GM19025 (cell line): ENCODE results near the gene CAPZA2.

ENCODE experiments used
- ATAC-seq: cut with Tn5 transposase; IDR thresholded peaks from one replicate; pipeline ENCODE4 v1.9.1; 2021; ENCODE audit warnings: mild to moderate bottlenecking, low read depth, moderate library complexity; ENCODE audit not compliant: unreplicated experiment

Gene CAPZA2

DNA sequence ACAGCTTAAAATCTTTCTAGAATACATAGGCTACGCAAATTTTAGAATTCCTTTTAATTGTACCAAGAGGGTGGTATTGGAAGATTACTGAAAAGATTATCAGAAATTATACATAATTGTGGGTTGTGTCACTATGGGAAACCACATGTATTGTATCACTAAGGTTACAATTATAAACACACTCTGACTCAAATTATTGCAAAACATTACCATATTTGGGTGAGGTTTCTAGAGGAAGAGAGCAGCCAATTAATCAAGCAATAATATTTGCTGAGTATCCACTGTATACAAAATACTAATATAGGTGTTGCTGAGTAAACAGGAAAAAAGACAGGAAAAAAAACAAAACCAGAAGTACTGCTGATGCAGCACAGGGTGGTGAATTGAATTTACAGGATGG, 3.1 kb upstream of the CAPZA2 start:
- no peak for ATAC-seq

DNA sequence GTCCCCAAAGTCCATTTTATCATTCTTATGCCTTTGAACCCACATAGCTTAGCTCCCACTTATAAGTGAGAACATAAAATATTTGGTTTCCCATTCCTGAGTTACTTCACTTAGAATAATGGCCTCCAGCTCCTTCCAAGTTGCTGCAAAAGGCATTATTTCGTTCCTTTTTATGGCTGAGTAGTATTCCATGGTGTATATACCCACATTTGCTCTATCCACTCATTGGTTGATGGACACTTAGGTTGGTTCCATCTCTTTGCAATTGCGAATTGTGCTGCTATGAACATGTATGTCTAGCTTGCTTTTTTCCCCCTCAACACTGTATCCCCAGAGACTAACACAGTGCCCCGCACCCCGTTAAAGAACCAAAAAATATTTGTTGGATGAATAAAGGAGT, 670 bp upstream of the CAPZA2 start:
- no peak for ATAC-seq

DNA sequence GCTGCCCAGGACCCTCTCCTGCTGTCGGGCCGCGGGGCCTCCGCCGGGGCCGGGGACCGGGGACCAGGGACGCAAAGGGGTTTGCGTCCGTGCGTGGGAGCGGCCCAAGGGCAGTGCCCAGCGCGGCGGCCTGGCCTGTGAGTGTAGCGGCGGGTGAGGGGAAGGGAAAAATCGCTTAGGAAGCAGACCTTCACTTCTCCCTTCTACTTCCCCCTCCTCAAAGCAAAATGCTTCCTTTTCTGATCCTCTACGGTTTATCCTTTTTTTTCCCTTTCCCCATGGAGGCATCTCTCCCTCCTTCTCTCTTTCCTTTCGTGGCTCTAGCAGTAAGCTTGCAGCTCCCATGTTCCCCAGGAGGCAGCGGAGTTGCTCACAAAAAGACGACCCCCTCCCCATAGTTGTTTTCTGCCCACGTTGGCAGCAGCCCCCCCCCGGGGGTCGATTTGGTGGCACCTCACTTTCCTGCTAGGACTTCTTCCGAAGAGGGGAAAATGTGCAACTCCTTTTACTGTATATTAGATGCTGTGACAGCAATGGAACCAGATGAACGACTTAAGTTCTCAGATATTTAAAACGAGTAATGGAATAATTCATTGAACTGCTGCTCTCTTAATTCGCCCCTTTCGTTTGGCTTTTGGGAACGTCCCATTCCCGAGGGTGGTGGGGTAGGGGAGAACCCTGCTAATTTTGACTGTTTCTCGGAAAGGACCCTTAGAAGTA, 724 bp downstream of the CAPZA2 start:
- peak; percentile 0 for ATAC-seq

DNA sequence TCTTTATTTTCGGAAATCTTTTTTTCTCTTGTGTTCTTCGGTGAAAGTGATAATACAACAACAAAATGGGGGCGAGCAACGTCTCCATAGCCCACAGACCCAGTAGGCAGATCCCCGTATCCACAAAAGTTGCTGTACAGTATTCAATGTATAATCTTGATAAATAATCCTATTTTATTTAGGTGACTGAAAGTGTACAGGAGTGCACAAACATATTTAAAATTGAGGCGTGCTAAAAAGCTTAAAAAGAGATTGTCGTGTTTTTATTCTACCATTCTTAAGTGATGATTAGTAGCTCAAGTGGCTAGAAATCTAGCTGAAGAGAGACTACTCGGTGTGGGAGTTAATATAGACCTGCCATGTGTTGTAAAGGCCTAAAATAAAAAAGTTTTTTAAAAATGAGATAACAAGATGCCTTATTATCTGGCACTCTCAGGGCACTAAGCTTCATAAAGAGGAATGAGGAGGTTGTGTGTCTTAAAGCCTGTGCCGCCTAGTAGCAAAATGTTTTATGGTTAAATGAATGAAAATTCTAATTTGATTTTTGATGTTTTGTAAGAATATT, 1.6 kb downstream of the CAPZA2 start:
- no peak for ATAC-seq

DNA sequence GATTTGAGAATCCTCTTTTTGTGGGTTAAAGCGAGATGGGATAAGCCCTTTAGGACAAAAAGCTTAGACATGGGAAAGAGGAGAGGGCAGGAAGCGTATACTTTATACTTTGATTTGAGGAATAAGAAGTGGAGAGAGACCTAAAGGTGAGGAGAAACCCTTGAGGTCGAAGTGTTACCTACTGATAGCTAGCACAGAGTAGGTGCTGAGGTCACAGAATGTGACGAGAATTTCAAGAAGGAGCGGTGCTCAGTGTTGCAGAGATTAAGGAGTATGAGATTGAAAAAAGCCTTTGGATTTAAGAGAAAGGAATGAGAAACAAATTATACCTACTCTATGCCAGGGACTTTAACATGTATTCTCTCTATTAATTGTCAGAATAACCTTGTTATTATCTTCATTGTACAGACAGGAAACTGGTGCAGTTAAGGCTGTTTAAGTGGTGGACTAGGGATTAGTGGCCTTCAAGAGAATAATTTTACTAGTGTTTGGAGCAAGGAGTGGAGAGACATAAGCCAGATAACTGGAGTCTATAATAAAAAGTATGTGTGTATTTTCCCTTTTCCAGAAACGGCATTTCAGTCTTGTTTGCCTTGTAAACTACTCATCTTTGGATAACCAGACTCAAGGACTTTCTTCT, 8.8 kb downstream of the CAPZA2 start:
- no peak for ATAC-seq

DNA sequence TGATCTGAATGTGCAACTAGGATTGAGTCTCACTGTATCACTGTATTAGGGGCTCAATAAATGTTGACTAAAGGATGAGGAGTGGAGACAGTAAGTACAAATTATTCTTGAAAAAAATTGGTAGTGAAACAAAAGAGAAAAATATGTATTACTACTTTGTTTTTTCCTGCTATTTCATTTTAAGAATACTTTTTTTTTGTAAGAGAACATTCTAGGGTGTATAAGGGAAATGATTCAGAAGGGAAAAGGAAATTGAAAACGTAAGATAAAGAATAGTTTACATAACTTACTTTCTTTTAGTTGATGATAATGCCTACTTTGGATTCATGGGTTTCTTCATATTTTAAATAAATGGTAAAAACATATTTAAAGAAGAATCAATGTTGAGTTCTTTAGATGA, 9.6 kb downstream of the CAPZA2 start:
- no peak for ATAC-seq

DNA sequence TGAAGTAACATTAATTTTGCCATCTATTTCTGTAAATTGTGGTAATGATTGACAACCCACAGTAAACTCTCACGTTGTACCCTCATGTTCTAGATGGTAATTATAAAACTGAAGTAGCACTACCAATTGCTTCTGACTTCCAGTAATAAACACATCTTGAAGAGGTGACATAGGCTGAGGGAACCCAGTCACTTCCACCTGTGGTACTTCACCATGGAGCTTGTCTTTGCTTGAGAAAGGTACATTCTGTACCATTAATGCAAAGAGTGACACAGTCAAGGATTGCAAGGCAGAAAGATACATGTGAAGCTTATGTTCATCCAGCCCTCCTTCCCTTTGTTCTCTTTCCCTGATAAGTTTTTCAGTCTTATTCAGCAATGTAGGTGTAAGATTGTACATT, 11.2 kb downstream of the CAPZA2 start:
- no peak for ATAC-seq

DNA sequence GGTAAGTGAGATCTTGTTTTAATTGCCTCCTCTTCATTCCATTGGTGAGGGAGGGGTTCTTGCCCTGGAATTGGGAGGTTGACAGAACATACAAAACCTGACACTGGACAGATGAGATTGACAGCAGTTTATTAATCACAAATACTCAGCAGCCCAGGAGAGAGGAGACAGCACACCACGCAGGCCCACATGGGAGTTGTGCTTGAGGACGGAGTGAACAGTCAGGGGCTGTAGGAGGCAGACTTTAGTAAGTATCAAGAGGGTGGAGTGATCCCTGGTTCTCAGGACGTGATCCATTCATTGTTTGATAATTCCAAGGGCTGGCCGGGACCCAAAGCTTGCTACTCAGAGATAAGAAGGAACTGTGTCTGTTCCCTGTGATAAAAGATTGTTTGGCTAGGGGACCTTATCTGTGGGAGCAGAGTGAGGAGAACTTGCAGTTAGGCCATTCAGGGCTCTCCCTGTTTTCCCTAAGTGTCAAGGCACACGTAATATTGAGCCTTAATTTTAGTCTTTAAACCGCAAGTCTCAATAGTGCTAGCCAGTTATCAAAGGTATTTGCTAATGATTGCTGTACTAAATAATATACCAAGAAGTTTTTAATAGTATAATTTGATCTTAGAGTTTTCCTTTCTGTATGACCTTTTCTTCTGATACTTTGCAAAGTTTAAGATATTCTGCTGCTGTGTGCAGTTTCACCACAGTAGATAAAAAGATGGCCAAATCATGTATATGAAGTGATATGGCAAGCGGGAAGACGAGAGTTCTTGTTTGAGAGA, 14.5 kb downstream of the CAPZA2 start:
- no peak for ATAC-seq

DNA sequence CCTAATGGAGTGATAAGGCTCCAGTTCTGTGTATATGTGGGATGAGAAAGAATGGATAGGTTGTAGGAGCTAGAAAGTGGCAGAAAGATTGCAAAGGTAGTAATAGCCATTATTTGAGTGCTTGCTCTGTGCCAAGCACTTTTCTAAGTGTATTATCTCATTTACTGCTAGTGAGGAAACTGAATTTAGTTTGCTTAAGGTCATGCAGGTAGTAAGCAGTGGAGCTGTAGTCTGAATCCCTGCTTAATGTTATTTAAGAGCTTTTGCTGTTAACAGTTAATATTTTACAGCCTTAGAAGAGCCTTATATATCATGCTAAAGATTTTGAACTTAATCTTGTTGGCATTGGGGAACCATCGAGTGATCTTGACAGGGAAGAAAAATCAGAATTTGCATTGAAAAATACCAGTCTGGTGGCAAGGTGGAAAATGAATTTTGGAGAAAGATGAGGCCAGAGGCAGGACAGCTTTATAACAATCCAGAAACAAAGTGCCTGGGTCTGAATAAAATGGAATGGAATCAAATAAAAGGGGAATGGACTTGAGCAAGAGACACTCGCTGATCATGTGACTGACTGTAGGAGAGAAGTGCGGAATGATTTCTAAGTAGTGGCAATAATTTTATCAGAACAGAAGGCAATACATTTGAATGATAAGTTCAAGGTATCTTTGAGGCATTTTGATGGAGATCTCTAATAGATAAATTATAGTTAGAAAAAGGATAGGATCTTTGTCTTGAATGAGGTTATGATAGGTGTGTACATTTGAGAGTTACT, 15.2 kb downstream of the CAPZA2 start:
- ATAC-seq: no peak

DNA sequence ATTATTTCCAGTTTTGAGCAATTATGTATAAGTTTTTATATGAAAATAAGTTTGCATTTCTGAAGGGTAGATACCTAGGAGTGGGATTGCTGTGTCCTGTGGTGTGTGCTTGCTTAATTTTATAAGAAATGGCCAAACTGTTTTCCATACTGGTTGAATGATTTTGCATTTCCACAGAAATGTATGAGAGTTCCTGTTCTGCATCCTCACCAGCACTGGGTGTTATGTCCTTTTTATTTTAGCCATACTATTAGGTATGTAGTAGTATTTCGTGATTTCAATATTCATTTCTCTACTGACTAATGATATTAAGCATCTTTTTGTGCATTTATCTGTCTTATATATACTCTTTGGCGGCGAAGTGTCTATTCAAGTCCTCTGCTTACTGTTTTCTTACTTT, 22.3 kb downstream of the CAPZA2 start:
- ATAC-seq: no peak

DNA sequence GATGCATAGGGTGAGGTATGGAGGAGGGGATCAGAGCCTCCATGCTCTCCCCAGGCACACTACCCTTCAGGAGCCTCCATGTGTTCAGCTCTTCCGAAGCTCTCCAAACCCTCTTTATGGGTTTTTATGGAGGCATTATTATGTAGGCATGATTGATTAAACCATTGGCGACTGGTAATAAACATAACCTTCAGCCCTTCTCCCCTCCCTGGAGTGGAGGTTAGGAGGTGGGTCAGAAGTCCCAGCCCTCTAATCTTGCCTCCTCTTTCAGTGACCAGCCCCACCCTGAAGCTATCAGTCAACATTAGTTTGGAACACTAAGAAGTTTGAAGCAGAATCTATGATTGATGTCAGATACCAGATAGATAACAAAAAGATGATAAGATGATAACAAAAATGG, 23.3 kb downstream of the CAPZA2 start:
- no peak for ATAC-seq

DNA sequence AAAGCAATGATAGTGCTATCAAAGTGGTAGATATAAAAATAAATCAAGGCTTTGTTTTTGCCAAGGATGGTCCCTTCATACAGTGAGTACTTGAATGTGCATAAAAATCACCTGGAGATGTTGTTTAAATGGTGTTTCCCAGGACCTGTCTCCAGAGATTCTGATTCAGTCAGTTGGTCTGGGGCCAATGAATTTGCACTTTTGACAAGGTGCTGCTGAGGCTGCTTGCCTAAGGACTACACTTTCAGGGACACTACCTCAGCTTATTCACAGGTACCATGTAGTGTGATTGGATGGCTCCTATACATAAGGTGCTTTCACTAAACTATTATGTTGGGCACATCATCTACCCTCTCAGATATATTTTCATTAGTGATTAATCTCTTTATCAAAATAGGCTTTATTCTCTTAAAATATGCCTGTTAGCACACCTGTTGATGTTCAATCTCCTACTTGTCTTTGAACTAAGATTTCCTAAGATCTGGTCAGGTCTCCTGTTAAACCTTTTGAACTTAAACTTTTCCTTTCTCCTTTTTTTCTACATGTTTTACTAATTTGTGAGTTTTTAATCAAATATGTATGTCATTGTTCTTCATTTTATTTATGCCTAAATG, 24.3 kb downstream of the CAPZA2 start:
- ATAC-seq: no peak

DNA sequence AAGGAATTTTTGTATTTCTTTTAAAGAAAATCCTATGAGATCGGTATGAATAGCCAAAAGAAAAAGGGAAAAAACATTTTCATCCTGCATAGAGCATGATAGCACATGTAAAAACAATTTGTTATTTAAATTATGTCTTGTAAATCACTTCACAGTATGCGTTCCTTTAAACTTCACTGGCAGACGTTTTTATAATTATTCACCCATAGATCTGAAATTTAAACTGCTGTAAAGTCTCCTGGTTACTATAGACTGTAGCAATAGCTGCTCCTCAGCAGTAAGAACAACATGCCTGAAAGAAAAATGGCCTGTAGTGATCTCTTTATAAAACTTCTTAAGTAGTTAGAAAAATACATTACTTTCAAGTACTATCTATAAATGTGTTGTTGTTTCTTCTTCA, 26.5 kb downstream of the CAPZA2 start:
- ATAC-seq: no peak

DNA sequence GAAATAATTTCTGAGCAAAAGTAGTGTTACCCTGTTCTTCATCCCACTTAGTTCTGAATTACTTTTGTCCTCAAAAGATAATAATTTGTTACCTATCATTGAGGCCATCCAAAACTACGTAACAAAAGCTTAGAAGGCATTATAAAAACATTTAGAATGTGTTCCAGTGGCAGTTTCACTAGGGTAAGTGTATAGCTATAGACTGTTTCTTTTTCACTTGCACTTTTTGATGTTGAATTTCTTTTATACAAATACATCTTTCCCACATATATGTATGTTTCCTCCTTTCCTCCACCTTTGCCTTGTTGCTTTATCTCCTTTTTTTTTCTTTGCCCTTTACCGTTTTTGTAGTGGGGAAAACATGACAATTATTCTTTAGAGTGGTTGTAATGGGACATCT, 33.5 kb downstream of the CAPZA2 start:
- no peak for ATAC-seq

DNA sequence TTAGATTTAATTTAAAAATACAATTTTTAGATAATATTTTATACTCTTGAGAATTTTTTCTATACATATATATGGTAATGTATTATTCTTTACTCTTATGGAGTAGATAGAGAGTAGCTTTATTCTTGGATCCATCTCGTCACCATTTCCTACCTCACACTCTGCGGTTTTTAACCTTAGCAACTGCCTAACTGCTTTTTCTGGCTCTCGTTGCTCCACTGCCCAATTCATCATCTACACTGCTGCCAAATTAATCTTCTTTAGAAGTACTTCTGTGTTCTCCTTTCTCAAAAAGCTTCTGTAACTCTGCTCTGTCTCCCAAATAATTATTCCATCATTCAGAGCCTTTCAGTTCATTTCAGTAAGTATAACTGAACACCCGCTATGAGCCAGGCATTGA, 35.3 kb downstream of the CAPZA2 start:
- ATAC-seq: no peak

DNA sequence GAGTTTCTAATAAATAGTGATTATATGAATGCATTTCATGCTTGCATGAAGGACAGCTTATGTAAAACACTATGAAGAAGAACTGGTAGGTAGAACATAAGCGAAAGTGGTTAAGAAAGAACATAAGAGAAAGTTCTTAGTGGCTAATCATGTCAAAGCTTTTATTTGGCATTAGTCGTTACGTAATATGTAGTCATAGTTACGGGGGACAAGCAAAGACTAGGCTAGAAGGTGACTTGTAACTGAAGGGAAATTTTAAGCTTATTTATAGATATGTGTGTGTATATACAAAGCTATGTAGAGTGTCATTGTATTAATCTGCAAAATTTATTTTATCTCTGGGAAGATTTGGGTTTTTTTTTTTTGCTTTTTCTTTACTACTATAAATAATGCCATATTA, 36.9 kb downstream of the CAPZA2 start:
- no peak for ATAC-seq

DNA sequence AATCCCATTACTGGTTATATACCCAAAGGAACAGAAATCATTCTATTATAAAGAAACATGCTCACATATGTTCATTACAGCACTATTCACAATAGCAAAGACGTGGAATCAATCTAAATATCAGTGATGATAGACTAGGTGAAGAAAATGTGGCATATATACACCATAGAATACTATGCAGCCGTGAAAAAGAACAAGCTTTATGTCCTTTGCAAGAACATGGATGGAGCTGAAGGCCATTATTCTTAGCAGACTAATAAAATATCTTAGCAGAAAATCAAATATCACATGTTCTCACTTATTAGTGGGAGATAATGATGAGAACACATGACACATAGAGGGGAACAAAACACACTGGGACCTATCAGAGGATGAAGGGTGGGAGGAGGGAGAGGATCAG, 38.8 kb downstream of the CAPZA2 start:
- no peak for ATAC-seq

DNA sequence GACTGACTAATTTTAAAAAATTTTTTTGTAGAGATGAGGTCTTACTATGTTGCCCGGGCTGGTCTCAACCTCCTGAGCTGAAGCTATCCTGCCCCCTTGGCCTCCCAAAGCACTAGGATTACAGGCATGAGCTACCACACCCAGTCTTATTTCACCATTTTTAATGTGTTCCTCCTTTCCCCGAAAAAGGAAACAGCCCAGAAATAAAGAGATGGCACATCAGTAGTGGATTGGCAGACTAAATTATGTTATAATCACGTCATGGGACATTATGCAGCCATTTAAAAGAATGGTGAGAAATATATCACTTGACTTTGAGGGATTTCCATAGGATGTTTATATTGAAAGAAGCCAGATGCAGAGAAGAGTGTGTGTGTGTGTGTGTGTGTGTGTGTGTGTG, 40.5 kb downstream of the CAPZA2 start:
- ATAC-seq: no peak

DNA sequence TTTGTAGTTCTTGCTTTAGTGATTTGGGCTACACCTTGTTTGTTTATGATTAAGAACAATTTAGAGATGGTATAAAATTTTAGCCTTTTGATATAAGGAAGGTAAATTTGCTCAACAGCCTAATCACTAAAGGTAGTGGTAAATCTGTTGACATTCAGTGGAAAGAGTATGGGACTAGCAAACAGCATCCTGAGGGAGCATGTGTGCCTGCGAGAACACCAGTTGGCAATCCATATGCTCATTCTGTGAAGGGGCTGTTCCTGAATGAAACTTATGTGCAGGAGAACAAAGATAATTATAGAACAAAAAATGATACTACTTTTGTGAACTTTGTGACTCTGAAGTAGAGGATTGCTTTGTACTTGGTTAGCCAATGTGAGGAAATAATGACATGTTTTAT, 44.0 kb downstream of the CAPZA2 start:
- no peak for ATAC-seq

DNA sequence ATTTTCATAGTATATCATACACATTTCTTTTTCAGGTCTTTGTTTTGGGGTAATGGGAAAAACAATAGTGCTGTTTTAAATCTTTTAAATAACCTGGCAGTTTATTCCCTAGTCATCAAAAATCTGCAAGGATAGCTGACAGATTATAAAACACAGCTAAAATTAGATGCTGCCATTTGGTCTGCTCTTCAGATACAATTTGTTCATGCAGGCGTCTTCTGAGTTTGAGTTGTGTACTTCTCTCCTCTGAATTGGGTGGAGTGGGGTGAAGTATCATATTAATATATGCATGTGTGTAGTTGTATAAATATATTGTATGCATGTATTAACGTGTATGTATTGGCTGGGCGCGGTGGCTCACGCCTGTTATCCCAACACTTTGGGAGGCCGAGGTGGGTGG, 48.0 kb downstream of the CAPZA2 start:
- ATAC-seq: no peak
